Measurements from ENCODE around the gene PFDN1.
"Not testable (repeated sequence)": the region's sequence is repeated elsewhere in the genome, so short reads cannot be mapped to it uniquely, and the experiment has no call there.

Gene PFDN1

GRCh38 chr5:140207250-140207964, 95.5 kb downstream of the PFDN1 start:
- TF ChIP-seq, protein P1, sequence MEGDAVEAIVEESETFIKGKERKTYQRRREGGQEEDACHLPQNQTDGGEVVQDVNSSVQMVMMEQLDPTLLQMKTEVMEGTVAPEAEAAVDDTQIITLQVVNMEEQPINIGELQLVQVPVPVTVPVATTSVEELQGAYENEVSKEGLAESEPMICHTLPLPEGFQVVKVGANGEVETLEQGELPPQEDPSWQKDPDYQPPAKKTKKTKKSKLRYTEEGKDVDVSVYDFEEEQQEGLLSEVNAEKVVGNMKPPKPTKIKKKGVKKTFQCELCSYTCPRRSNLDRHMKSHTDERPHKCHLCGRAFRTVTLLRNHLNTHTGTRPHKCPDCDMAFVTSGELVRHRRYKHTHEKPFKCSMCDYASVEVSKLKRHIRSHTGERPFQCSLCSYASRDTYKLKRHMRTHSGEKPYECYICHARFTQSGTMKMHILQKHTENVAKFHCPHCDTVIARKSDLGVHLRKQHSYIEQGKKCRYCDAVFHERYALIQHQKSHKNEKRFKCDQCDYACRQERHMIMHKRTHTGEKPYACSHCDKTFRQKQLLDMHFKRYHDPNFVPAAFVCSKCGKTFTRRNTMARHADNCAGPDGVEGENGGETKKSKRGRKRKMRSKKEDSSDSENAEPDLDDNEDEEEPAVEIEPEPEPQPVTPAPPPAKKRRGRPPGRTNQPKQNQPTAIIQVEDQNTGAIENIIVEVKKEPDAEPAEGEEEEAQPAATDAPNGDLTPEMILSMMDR (conservative IDR thresholded peaks at IDR 0.05) = no peak
- no peak overlapping the region for H3K27ac ChIP-seq

- no peak overlapping the region for H3K27ac ChIP-seq
- TF ChIP-seq, protein P1 (conservative IDR thresholded peaks at IDR 0.05) = no peak
Observed at GRCh38 chr5:140205952-140206351, 96.9 kb downstream of the PFDN1 start.

DNA sequence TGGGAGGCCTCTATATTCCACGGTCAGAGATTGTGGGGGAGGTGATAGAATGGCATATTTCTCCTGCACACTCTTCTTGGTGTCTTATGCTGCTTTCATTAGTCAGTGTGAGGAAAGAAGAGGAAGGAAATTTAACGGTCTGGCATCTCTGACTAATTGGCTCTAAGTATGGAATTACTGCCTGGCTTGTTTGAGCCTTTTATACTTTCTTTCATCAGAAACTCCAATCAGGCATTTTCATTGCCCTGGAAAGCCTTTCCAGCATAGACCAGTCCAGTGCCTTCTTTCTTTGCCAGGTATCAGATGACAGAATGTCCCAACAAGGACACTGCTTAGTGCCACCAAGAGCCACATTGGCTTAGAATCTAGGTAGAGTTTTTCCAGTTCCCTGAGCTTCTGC, 97.7 kb downstream of the PFDN1 start:
- TF ChIP-seq, protein P1 (conservative IDR thresholded peaks at IDR 0.05) = no peak
- H3K27ac ChIP-seq = no peak overlapping the region

GRCh38 chr5:140202610-140203009, 100.3 kb downstream of the PFDN1 start:
- H3K27ac ChIP-seq = no peak overlapping the region
- TF ChIP-seq, protein P1 (conservative IDR thresholded peaks at IDR 0.05) = no peak

DNA sequence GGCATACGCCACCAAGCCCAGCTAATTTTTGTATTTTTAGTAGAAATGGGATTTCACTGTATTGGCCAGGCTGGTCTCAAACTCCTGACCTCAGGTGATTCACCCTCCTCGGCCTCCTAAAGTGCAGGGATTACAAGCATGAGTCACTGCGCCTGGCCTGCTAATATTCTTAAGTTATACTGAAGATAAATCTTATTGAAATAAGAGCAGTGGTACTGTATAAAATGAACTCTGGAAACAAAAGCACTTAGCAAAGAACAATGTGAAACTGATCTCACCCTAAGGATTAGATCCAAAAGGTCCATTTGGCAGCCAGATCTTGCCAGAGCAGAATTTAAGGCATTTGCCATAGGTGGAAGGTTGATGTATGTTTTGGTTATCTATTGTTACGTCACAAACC, 100.8 kb downstream of the PFDN1 start:
- TF ChIP-seq, protein P1 (conservative IDR thresholded peaks at IDR 0.05) = no peak
- H3K27ac ChIP-seq = no peak overlapping the region

- not testable (repeated sequence) for H3K27ac ChIP-seq
Observed at GRCh38 chr5:140198915-140199314, 104.0 kb downstream of the PFDN1 start.

- TF ChIP-seq, protein P1 (conservative IDR thresholded peaks at IDR 0.05) = no peak
- no peak overlapping the region for H3K27ac ChIP-seq
Observed at GRCh38 chr5:140197023-140197422, 105.9 kb downstream of the PFDN1 start.

DNA sequence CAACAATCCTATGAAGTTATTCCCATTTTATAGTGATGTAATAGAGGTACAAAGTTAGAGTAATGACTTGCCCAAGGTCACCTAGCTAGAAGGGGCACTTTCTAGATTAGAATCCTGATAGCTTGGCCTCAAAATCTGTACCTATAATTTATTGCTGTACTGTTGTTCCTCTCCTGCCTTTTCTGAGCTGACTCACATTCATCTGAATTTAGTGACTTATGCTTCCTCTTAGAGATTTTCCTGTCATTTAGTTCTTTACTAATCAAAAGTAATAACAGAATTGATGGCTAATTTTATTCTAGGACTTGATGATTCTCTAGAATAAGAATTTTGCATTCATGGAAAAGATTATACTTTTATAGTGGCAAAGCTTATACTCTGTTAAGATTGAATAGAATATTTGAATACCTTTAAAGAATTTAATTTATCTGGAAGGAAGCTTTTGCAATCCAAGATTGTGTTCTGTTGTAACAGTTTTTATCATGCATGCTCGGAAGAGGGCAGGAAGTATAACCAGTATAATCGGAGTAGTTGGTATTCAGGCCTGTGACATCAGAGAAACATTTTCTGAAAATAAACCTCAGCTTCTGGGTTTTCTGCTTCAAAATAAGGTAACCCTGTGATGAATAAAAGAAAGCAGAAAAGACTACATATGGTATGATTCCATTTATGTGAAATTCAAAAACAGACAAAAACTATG, 106.6 kb downstream of the PFDN1 start:
- no peak overlapping the region for H3K27ac ChIP-seq

More for the DNA sequence above, 106.6 kb downstream of the PFDN1 start:
- TF ChIP-seq, protein P1 (conservative IDR thresholded peaks at IDR 0.05) = no peak

Measured in VCaP (cell line).